ENCODE results near the gene SYS1. TPM values are rescaled to one million over a fixed set of nuclear protein-coding genes. Genes with fewer than 3 reads are reported as not detected.

SYS1 gene
- total RNA-seq, 2 experiments from 2014 or later: 94.8 to 107 TPM

DNA sequence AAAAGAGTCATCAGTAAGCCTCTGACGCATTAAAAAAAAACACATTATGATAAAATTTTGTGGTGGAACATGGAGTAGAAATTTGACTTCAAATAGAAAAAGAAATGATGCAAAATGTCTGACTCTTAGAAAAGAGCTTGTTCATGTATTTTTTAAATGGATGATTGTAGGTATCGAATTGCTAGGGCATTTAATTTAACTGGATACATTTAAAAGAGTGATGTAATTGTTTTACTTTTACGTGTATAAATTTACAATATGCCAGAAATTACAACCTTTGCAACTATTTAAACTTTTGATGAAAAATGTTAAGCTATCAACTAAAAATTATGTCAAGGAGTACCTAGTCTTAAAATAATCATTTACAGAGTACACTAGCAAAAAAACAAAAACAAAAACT lies 10.2 kb upstream of the SYS1 start:
- Mint-ChIP-seq H3K4me1 (ENCODE audit: low read depth) (peaks cover 5% of the 10 kb centered on the region), H3K4me3 (no peak overlapping the region), H3K27ac (no peak overlapping the region), H3K9me3 (no peaks in the 10 kb centered on the region), H3K27me3 (no peaks in the 10 kb centered on the region), H3K36me3 (ENCODE audit: low read depth) (no peaks in the 10 kb centered on the region)
- Histone ChIP-seq H3K27ac (ENCODE audit: low read depth in 1 of 2, low read length in 2 of 2) (no peak overlapping the region), H3K27me3 (ENCODE audit: control insufficient read depth in 1 of 2, insufficient read depth in 2 of 2, low read length in 2 of 2) (no peaks in the 10 kb centered on the region), H3K36me3 (ENCODE audit: insufficient read depth, low read length) (no peaks in the 10 kb centered on the region), H3K9me3 (ENCODE audit: control insufficient read depth in 1 of 2, insufficient read depth in 1 of 2, low read length in 2 of 2) (no peaks in the 10 kb centered on the region), H3K4me1 (ENCODE audit: insufficient read depth, low read length) (peaks cover 22% of the 10 kb centered on the region), H3K4me3 (ENCODE audit: low read length) (no peak overlapping the region)
- DNase-seq: no peak
- TF ChIP-seq, protein P1, sequence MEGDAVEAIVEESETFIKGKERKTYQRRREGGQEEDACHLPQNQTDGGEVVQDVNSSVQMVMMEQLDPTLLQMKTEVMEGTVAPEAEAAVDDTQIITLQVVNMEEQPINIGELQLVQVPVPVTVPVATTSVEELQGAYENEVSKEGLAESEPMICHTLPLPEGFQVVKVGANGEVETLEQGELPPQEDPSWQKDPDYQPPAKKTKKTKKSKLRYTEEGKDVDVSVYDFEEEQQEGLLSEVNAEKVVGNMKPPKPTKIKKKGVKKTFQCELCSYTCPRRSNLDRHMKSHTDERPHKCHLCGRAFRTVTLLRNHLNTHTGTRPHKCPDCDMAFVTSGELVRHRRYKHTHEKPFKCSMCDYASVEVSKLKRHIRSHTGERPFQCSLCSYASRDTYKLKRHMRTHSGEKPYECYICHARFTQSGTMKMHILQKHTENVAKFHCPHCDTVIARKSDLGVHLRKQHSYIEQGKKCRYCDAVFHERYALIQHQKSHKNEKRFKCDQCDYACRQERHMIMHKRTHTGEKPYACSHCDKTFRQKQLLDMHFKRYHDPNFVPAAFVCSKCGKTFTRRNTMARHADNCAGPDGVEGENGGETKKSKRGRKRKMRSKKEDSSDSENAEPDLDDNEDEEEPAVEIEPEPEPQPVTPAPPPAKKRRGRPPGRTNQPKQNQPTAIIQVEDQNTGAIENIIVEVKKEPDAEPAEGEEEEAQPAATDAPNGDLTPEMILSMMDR (IDR thresholded peaks at IDR 0.05): no peak
- ChIA-PET CTCF (interaction anchor here (1.2 to 2.4 kb wide), 3 partner anchors 10 to 98 kb away, joined by 5 to 9 read pairs (median 5); partner anchors contain the start of gene SYS1), POLR2A (interaction anchor here (0.7 kb wide), 1 partner anchor 17 kb away, joined by 3 read pairs; no protein-coding TSS in a partner anchor)
- ATAC-seq (ENCODE audit: poor library complexity): no peak
- intact Hi-C loops (cut with DNase I, micrococcal nuclease): no loop called here

DNA sequence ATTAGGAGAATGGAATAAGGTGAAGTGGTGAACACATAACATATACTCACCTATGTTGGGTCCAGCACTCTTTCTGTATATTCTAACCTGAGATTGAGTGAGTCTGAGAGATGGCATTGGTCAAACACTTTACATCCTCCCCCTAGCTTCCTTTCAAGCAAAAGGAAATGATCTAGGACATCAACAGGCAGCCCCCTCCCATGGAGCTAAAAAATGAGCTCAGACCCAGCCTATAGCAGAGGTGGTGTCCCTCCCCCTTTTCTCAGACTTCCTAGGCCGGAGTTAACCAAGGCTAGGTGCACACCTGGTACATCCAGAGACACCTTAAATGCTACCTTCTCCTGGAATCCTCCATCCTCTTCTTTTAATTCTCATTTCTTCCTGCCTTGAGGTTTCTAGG lies 9.2 kb upstream of the SYS1 start:
- Histone ChIP-seq H3K27me3 (ENCODE audit: control insufficient read depth in 1 of 2, insufficient read depth in 2 of 2, low read length in 2 of 2) (no peaks in the 10 kb centered on the region), H3K27ac (ENCODE audit: low read depth in 1 of 2, low read length in 2 of 2) (no peak overlapping the region), H3K4me3 (ENCODE audit: low read length) (no peak overlapping the region), H3K4me1 (ENCODE audit: insufficient read depth, low read length) (peaks cover 24% of the 10 kb centered on the region), H3K36me3 (ENCODE audit: insufficient read depth, low read length) (no peaks in the 10 kb centered on the region), H3K9me3 (ENCODE audit: control insufficient read depth in 1 of 2, insufficient read depth in 1 of 2, low read length in 2 of 2) (no peaks in the 10 kb centered on the region)
- Mint-ChIP-seq H3K27me3 (no peaks in the 10 kb centered on the region), H3K9me3 (no peaks in the 10 kb centered on the region), H3K36me3 (ENCODE audit: low read depth) (no peaks in the 10 kb centered on the region), H3K27ac (no peak overlapping the region), H3K4me1 (ENCODE audit: low read depth) (peaks cover 5% of the 10 kb centered on the region), H3K4me3 (no peak overlapping the region)
- DNase-seq (no peak), ATAC-seq (ENCODE audit: poor library complexity) (no peak)
- CTCF ChIA-PET: interaction anchor here (2.4 kb wide), 1 partner anchor 97 kb away, joined by 5 read pairs; no protein-coding TSS in a partner anchor
- intact Hi-C loops (cut with DNase I, micrococcal nuclease): no loop called here
- TF ChIP-seq, protein P1 (IDR thresholded peaks at IDR 0.05): no peak
- POLR2A ChIA-PET: interaction anchor here (0.5 kb wide), 1 partner anchor 42 kb away, joined by 4 read pairs; no protein-coding TSS in a partner anchor

DNA sequence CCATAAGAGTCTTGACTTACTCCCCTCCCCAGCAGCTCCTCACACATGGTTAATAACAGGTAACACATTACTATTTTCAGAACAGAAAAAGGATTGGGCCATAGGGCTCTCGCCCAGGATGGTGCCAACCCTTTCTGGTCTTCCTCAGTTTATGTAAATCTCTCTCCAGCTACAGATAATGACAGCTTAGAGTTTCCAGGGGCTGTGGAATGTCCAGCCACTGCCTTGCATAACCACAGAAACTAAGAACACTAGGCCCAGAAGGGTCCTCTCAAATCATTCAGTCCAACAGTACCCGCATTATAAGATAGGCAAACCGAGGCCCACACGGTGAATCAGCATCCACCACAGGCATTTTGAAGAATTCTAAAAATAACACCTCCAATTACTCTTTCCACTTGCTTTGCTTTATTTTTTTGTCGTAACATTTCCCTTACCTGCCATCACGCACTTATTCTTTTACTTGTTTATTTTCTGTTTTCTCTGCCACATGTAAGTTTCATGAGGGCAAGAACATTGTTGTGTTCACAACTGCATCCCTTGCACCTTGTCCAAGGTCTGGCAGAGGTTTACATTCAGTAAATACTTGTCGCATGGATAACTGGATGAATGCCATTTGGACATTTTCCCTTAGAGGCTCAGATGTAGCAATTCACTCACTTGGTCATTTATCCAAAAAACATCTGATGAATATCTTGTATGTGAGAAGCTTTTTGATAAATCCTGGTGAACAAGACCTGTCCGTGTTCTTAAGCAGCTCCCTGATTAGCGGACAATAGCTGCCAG lies 8.3 kb upstream of the SYS1 start:
- intact Hi-C loops (cut with DNase I, micrococcal nuclease): no loop called here
- Histone ChIP-seq H3K9me3 (ENCODE audit: control insufficient read depth in 1 of 2, insufficient read depth in 1 of 2, low read length in 2 of 2) (no peaks in the 10 kb centered on the region), H3K36me3 (ENCODE audit: insufficient read depth, low read length) (no peaks in the 10 kb centered on the region), H3K27ac (ENCODE audit: low read depth in 1 of 2, low read length in 2 of 2) (no peak overlapping the region), H3K4me3 (ENCODE audit: low read length) (no peak overlapping the region), H3K4me1 (ENCODE audit: insufficient read depth, low read length) (peaks cover 23% of the 10 kb centered on the region), H3K27me3 (ENCODE audit: control insufficient read depth in 1 of 2, insufficient read depth in 2 of 2, low read length in 2 of 2) (no peaks in the 10 kb centered on the region)
- POLR2A ChIA-PET: interaction anchor here (1.1 to 1.2 kb wide), 2 partner anchors 9 to 57 kb away, joined by 3 read pairs; partner anchors contain the start of gene SYS1
- H3K27me3 Mint-ChIP-seq: no peaks in the 10 kb centered on the region
- no peaks in the 10 kb centered on the region for H3K36me3 Mint-ChIP-seq (ENCODE audit: low read depth)
- peaks cover 5% of the 10 kb centered on the region for H3K4me1 Mint-ChIP-seq (ENCODE audit: low read depth)
- TF ChIP-seq, protein P1 (IDR thresholded peaks at IDR 0.05): no peak
- CTCF ChIA-PET: interaction anchor here (1.3 to 1.4 kb wide), 2 partner anchors 19 to 62 kb away, joined by 3 read pairs; partner anchors contain the start of gene PIGT
- H3K27ac Mint-ChIP-seq: no peak overlapping the region
- DNase-seq (no peak), ATAC-seq (ENCODE audit: poor library complexity) (no peak)
- no peak overlapping the region for H3K4me3 Mint-ChIP-seq
- no peaks in the 10 kb centered on the region for H3K9me3 Mint-ChIP-seq

All from CD4-positive, alpha-beta T cell (primary cell).